ENCODE measurements around the gene PCDH12.

PCDH12 gene

GRCh38 chr5:141958113-141958512, at the start of gene PCDH12:
Gene PCDH12 (minus strand): TSS chr5:141958202. CDS start chr5:141957851, 351 bp downstream.
- DNase-seq, result no peak

GRCh38 chr5:142007237-142007544, 49.2 kb upstream of the PCDH12 start:
- no peak for DNase-seq

- DNase-seq, result no peak
Measured at GRCh38 chr5:142006363-142007236, 48.6 kb upstream of the PCDH12 start.

GRCh38 chr5:142003266-142003800, 45.3 kb upstream of the PCDH12 start:
- DNase-seq, result no peak

- no peak for DNase-seq
Measured at GRCh38 chr5:142000704-142001484, 42.9 kb upstream of the PCDH12 start.

GRCh38 chr5:142000173-142000572, 42.2 kb upstream of the PCDH12 start:
- DNase-seq, result no peak

- DNase-seq, result no peak
Measured at GRCh38 chr5:141997358-141997960, 39.5 kb upstream of the PCDH12 start.

GRCh38 chr5:141995656-141996055, 37.7 kb upstream of the PCDH12 start:
- DNase-seq, result no peak

- no peak for DNase-seq
Measured at GRCh38 chr5:141994511-141995136, 36.6 kb upstream of the PCDH12 start.

- peak; percentile 46 for DNase-seq
Measured at GRCh38 chr5:141992349-141992963, 34.5 kb upstream of the PCDH12 start.

- DNase-seq, result no peak
Measured at GRCh38 chr5:141989720-141990119, 31.7 kb upstream of the PCDH12 start.

- no peak for DNase-seq
Measured at GRCh38 chr5:141986072-141986471, 28.1 kb upstream of the PCDH12 start.

- DNase-seq, result no peak
Measured at GRCh38 chr5:141982626-141983025, 24.6 kb upstream of the PCDH12 start.

GRCh38 chr5:141978389-141978788, 20.4 kb upstream of the PCDH12 start:
- DNase-seq, result no peak

GRCh38 chr5:141976176-141976575, 18.2 kb upstream of the PCDH12 start:
- no peak for DNase-seq

- DNase-seq, result no peak
Measured at GRCh38 chr5:141973871-141974595, 16.0 kb upstream of the PCDH12 start.

GRCh38 chr5:141969783-141970771, 12.1 kb upstream of the PCDH12 start:
- no peak for DNase-seq

GRCh38 chr5:141968914-141969608, 11.1 kb upstream of the PCDH12 start, which contains the start of gene RNF14:
Gene RNF14 (plus strand): TSS chr5:141969105. CDS start chr5:141973589, 4,484 bp downstream.
- DNase-seq, result peak; percentile 93

GRCh38 chr5:141966963-141967333, 8.9 kb upstream of the PCDH12 start:
- no peak for DNase-seq

Measured in CD4-positive, alpha-beta T cell treated with Interferon gamma for 1 hour (primary cell).